ENCODE data around the gene MED15.
"Not testable (repeated sequence)": the region's sequence is repeated elsewhere in the genome, so short reads cannot be mapped to it uniquely, and the experiment has no call there.

The MED15 gene

GRCh38 chr22:20506543-20507252 is 712 bp upstream of the MED15 start:
- H3K27me3 ChIP-seq (ENCODE audit: control insufficient read depth, insufficient read depth, low read length): no peaks in the 10 kb centered on the region
- no peaks in the 10 kb centered on the region for H3K9me3 ChIP-seq (ENCODE audit: control insufficient read depth, low read length)
- H3K4me2 ChIP-seq (ENCODE audit: low read length): peak overlapping the region; percentile 99
- peaks cover 27% of the 10 kb centered on the region for H3K79me2 ChIP-seq
- H3K36me3 ChIP-seq (ENCODE audit: control insufficient read depth, insufficient read depth, low read length): no peaks in the 10 kb centered on the region
- H3K4me1 ChIP-seq: no peaks in the 10 kb centered on the region
- no peak overlapping the region for H3K9ac ChIP-seq
- no peak for TF ChIP-seq CTCF (IDR thresholded peaks at IDR 0.05)
- H3K4me3 ChIP-seq (ENCODE audit: low read depth, low read length): peak overlapping the region; percentile 97
- peak overlapping the region; percentile 76 for H3K27ac ChIP-seq
- peak overlapping the region; percentile 86 for H2AFZ ChIP-seq

- H3K9me3 ChIP-seq (ENCODE audit: control insufficient read depth, low read length); H3K4me1 ChIP-seq; H3K27me3 ChIP-seq (ENCODE audit: control insufficient read depth, insufficient read depth, low read length); H3K36me3 ChIP-seq (ENCODE audit: control insufficient read depth, insufficient read depth, low read length): not testable (repeated sequence)
- H3K79me2 ChIP-seq: peaks cover 27% of the 10 kb centered on the region
- H3K9ac ChIP-seq: peak overlapping the region; percentile 72
- H3K4me3 ChIP-seq (ENCODE audit: low read depth, low read length): peak overlapping the region; percentile 97
- peak overlapping the region; percentile 99 for H3K4me2 ChIP-seq (ENCODE audit: low read length)
- H2AFZ ChIP-seq: peak overlapping the region; percentile 86
- H3K27ac ChIP-seq: peak overlapping the region; percentile 76
Observed at GRCh38 chr22:20508067-20508755, 801 bp downstream of the MED15 start.

- Histone ChIP-seq H3K9me3 (ENCODE audit: control insufficient read depth, low read length) (no peaks in the 10 kb centered on the region), H3K4me3 (ENCODE audit: low read depth, low read length) (peak overlapping the region; percentile 13), H2AFZ (no peak overlapping the region), H3K27ac (peak overlapping the region; percentile 57), H3K36me3 (ENCODE audit: control insufficient read depth, insufficient read depth, low read length) (no peaks in the 10 kb centered on the region), H3K27me3 (ENCODE audit: control insufficient read depth, insufficient read depth, low read length) (no peaks in the 10 kb centered on the region), H3K4me1 (no peaks in the 10 kb centered on the region), H3K79me2 (peaks cover 34% of the 10 kb centered on the region), H3K9ac (no peak overlapping the region), H3K4me2 (ENCODE audit: low read length) (peak overlapping the region; percentile 2)
- no peak for TF ChIP-seq CTCF (IDR thresholded peaks at IDR 0.05)
Observed at GRCh38 chr22:20508815-20509271, 1.4 kb downstream of the MED15 start.

GRCh38 chr22:20509344-20510047 is 2.1 kb downstream of the MED15 start:
- Histone ChIP-seq H3K9ac (no peak overlapping the region), H3K4me1 (no peaks in the 10 kb centered on the region), H3K27me3 (ENCODE audit: control insufficient read depth, insufficient read depth, low read length) (no peaks in the 10 kb centered on the region)

More at GRCh38 chr22:20509344-20510047, 2.1 kb downstream of the MED15 start:
- Histone ChIP-seq H3K79me2 (peaks cover 38% of the 10 kb centered on the region), H3K27ac (peak overlapping the region; percentile 59), H2AFZ (no peak overlapping the region), H3K4me3 (ENCODE audit: low read depth, low read length) (peak overlapping the region; percentile 13), H3K9me3 (ENCODE audit: control insufficient read depth, low read length) (no peaks in the 10 kb centered on the region), H3K36me3 (ENCODE audit: control insufficient read depth, insufficient read depth, low read length) (no peaks in the 10 kb centered on the region), H3K4me2 (ENCODE audit: low read length) (peak overlapping the region; percentile 2)
- no peak for TF ChIP-seq CTCF (IDR thresholded peaks at IDR 0.05)
